Left ventricle myocardium inferior (tissue), 1 donor: ENCODE data around the gene RILPL1. TPM values are rescaled to one million over a fixed set of nuclear protein-coding genes. Genes with fewer than 3 reads are reported as not detected.
"Not testable (repeated sequence)": the region's sequence is repeated elsewhere in the genome, so short reads cannot be mapped to it uniquely, and the experiment has no call there.

Source experiments
- DNase-seq: peaks from one replicate; pipeline ENCODE4 v3.0.0-alpha.2; 2020
- H3K27ac ChIP-seq: fragments of 200-600 bp; replicated peaks from 2 replicates; pipeline ENCODE4 v1.8.0; 2021
- H3K27me3 ChIP-seq: fragments of 200-600 bp; 2 replicates; pipeline ENCODE4 v1.8.0; 2021; ENCODE audit warnings: low read depth
- H3K36me3 ChIP-seq: fragments of 200-600 bp; 2 replicates; pipeline ENCODE4 v1.8.0; 2021
- H3K4me1 ChIP-seq: fragments of 200-600 bp; 2 replicates; pipeline ENCODE4 v1.8.0; 2021
- H3K4me3 ChIP-seq: fragments of 200-600 bp; 2 replicates; pipeline ENCODE4 v1.8.0; 2021; ENCODE audit warnings: mild to moderate bottlenecking, moderate library complexity
- H3K9me3 ChIP-seq: fragments of 200-600 bp; replicated peaks from 2 replicates; pipeline ENCODE4 v1.8.0; 2021
- CTCF ChIP-seq: fragments of 200-600 bp; IDR thresholded peaks from 2 replicates; pipeline ENCODE4 v1.8.0; 2021; ENCODE audit warnings: antibody characterized with exemption, mild to moderate bottlenecking, borderline replicate concordance
- intact Hi-C: fragments of 100-400 bp; cut with micrococcal nuclease; formaldehyde crosslinking; loops from one replicate; pipeline ENCODE4 v1.11.0; 2022
- total RNA-seq: library from RNA; stranded (reverse); fragmentation: NEBNext Ultra II Directional; extraction: Animal tissue kit (Norgen Biotek cat#: 25700); gene quantifications from one replicate; pipeline ENCODE4 v1.2.1, GENCODE V29; 2021
- donor health status: DM: no; HTN: yes; CAD: no; lungs with severe emphysema.

Gene RILPL1
- total RNA-seq, 1 donor from 2014 or later = 89.7 TPM

- no peak for TF ChIP-seq CTCF
- H3K4me3 ChIP-seq = peak overlapping the region; percentile 30
- H3K27me3 ChIP-seq = no peaks in the 10 kb centered on the region
- intact Hi-C loops = no loop called here
- peak overlapping the region; percentile 93 for H3K27ac ChIP-seq
- H3K9me3 ChIP-seq = no peaks in the 10 kb centered on the region
- DNase-seq = peak; percentile 29
- H3K4me1 ChIP-seq = peaks cover 67% of the 10 kb centered on the region
- H3K36me3 ChIP-seq = peaks cover 74% of the 10 kb centered on the region
Measured at GRCh38 chr12:123520567-123521474, 12.7 kb downstream of the RILPL1 start.

- no peak for TF ChIP-seq CTCF
- Histone ChIP-seq H3K4me1 (peaks cover 64% of the 10 kb centered on the region), H3K36me3 (peaks cover 73% of the 10 kb centered on the region), H3K27ac (peak overlapping the region; percentile 93), H3K27me3 (no peaks in the 10 kb centered on the region), H3K9me3 (no peaks in the 10 kb centered on the region), H3K4me3 (peak overlapping the region; percentile 35)
- intact Hi-C loops = no loop called here
- peak; percentile 75 for DNase-seq
Measured at GRCh38 chr12:123519141-123520001, 14.1 kb downstream of the RILPL1 start.

GRCh38 chr12:123516216-123516780 is 17.2 kb downstream of the RILPL1 start:
- Histone ChIP-seq H3K27ac (peak overlapping the region; percentile 93), H3K9me3 (no peaks in the 10 kb centered on the region), H3K36me3 (peaks cover 49% of the 10 kb centered on the region), H3K4me1 (peaks cover 52% of the 10 kb centered on the region), H3K27me3 (no peaks in the 10 kb centered on the region), H3K4me3 (no peak overlapping the region)
- DNase-seq = no peak
- intact Hi-C loops = no loop called here
- TF ChIP-seq CTCF = no peak

- H3K27me3 ChIP-seq, H3K9me3 ChIP-seq, DNase-seq, intact Hi-C loops, H3K4me3 ChIP-seq: not testable (repeated sequence)
- Histone ChIP-seq H3K36me3 (peaks cover 34% of the 10 kb centered on the region), H3K27ac (peak overlapping the region; percentile 81), H3K4me1 (peaks cover 40% of the 10 kb centered on the region)
Measured at GRCh38 chr12:123514582-123515221, 18.8 kb downstream of the RILPL1 start.

GRCh38 chr12:123513805-123514204 is 19.7 kb downstream of the RILPL1 start:
- intact Hi-C loops = no loop called here
- peak overlapping the region; percentile 81 for H3K27ac ChIP-seq

More at GRCh38 chr12:123513805-123514204, 19.7 kb downstream of the RILPL1 start:
- no peak for TF ChIP-seq CTCF
- H3K4me3 ChIP-seq = no peak overlapping the region
- DNase-seq = no peak
- no peaks in the 10 kb centered on the region for H3K9me3 ChIP-seq
- peaks cover 31% of the 10 kb centered on the region for H3K36me3 ChIP-seq
- H3K27me3 ChIP-seq = no peaks in the 10 kb centered on the region
- H3K4me1 ChIP-seq = peaks cover 41% of the 10 kb centered on the region
